ENCODE measurements around the gene GORASP2.

GORASP2 gene

DNA sequence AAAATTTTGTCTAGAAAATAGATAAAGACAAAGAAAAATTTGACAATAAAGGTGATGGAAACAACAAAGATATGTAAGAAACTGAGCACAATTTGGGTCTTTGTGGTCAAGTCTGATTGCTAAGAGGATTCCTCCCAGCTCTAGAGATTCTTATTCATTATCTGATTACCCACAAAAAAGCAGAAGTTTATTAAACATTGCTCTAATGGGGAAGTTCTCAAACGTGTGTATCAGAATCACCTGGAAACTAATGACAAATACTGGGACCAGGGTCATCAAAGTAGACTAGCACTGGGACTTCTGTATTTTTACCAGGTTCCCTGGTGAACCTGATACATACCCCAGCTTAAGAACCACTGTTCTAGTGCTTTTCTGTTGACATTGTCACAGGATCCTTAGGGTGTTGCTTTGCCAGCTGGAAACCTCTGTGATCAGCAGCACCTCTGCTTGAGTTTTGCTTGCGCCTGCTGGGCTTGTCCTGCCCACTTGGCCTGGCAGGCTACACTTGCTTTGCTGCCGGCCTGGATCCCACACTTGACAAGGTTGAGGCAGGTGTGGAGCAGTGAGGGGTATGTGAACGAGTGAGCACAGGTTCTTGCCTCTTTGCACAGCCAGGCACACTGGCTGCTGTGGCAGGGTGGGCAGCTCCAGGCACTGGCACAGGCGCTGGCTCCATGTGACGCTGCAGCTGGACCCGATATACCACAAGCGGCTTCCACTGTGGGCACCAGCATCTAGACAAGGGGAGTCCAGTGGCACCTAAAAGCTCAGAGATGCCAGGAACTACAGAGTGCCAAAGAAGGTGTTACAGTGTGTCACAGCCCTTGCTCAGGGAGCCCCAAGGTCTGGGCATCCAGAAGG, 6.2 kb upstream of the GORASP2 start:
- FAIRE-seq (no peak), DNase-seq (ENCODE audit: insufficient read length, low spot score) (no peak)
- TF ChIP-seq TAF1 (IDR thresholded peaks at IDR 0.05; ENCODE audit: low read depth, low read length), result no peak
- TF ChIP-seq POU2F2 (IDR thresholded peaks at IDR 0.05; ENCODE audit: low read depth, low read length), result no peak
- no peak for TF ChIP-seq POLR2A (IDR thresholded peaks at IDR 0.05; ENCODE audit: low read depth, low read length)
- TF ChIP-seq SPI1 (IDR thresholded peaks at IDR 0.05; ENCODE audit: low read depth, low read length), result no peak
- no peak for TF ChIP-seq PAX5 (IDR thresholded peaks at IDR 0.05; ENCODE audit: insufficient read depth, low read length, severe bottlenecking)
- no peak for TF ChIP-seq POLR2AphosphoS5 (IDR thresholded peaks at IDR 0.05; ENCODE audit: low read depth, low read length)

DNA sequence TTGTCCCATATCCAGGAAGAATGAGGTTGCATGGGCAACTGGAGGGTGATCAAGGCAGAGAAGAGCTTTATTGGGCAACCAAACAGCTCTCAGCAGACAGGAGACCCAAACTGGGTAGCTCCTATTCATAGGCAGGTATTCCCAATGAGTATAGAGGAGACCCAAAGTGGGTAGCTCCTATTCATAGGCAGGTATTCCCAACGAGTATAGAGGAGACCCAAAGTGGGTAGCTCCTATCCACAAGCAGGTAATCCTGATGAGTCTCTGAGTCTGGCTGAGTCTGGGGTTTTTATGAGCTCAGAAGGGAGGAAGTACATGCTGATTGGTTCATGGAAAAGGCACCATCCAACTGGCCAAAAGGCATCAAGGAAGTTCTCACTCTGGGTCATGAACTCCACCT, 5.3 kb upstream of the GORASP2 start:
- FAIRE-seq (no peak), DNase-seq (ENCODE audit: insufficient read length, low spot score) (no peak)
- TF ChIP-seq SPI1 (IDR thresholded peaks at IDR 0.05; ENCODE audit: low read depth, low read length), result no peak
- TF ChIP-seq PAX5 (IDR thresholded peaks at IDR 0.05; ENCODE audit: insufficient read depth, low read length, severe bottlenecking), result no peak
- TF ChIP-seq POU2F2 (IDR thresholded peaks at IDR 0.05; ENCODE audit: low read depth, low read length), result no peak
- TF ChIP-seq POLR2AphosphoS5 (IDR thresholded peaks at IDR 0.05; ENCODE audit: low read depth, low read length), result no peak
- no peak for TF ChIP-seq TAF1 (IDR thresholded peaks at IDR 0.05; ENCODE audit: low read depth, low read length)
- no peak for TF ChIP-seq POLR2A (IDR thresholded peaks at IDR 0.05; ENCODE audit: low read depth, low read length)

DNA sequence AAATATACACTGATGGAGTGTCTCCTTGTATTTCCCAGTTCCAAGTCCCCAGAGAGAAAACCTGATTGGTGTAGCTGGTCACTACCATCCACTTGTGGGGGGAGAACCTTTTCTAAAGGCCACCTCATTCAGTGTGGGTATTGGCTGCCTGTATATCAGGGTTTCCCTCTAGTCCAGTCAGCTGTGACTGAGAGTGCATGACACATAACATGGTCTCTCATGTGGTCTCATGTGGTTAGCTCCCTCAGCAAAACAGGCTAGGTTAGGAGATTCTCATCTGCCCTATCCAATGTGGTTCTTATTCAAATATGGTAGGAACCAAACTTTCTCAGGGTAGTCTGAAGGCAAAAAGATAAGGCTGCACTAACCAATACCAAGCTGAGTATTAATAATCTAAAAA, 4.1 kb upstream of the GORASP2 start:
- FAIRE-seq (no peak), DNase-seq (ENCODE audit: insufficient read length, low spot score) (no peak)
- TF ChIP-seq PAX5 (IDR thresholded peaks at IDR 0.05; ENCODE audit: insufficient read depth, low read length, severe bottlenecking) (no peak), POU2F2 (IDR thresholded peaks at IDR 0.05; ENCODE audit: low read depth, low read length) (no peak), TAF1 (IDR thresholded peaks at IDR 0.05; ENCODE audit: low read depth, low read length) (no peak), POLR2AphosphoS5 (IDR thresholded peaks at IDR 0.05; ENCODE audit: low read depth, low read length) (no peak), SPI1 (IDR thresholded peaks at IDR 0.05; ENCODE audit: low read depth, low read length) (no peak), POLR2A (IDR thresholded peaks at IDR 0.05; ENCODE audit: low read depth, low read length) (no peak)

DNA sequence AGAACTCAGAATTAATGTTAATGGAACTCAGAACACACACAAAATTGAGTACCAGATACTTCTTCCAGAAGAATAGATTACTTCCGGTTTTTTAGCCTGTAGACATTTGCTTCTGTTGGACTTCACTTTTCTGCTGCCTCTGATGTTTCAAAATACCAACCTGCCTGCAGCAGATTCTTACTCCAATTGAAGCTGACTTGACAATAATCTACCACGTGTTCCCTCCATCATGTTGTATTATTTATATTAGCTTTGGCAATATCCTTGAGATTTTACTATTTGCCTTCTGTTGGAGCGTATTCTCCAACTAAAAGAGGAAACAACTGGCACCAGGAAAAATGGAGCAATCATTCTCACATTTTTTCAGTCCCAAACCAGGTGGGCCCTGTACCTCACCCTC, 3.1 kb upstream of the GORASP2 start:
- FAIRE-seq (no peak), DNase-seq (ENCODE audit: insufficient read length, low spot score) (no peak)
- TF ChIP-seq POU2F2 (IDR thresholded peaks at IDR 0.05; ENCODE audit: low read depth, low read length) (no peak), PAX5 (IDR thresholded peaks at IDR 0.05; ENCODE audit: insufficient read depth, low read length, severe bottlenecking) (no peak), POLR2AphosphoS5 (IDR thresholded peaks at IDR 0.05; ENCODE audit: low read depth, low read length) (no peak), SPI1 (IDR thresholded peaks at IDR 0.05; ENCODE audit: low read depth, low read length) (no peak), POLR2A (IDR thresholded peaks at IDR 0.05; ENCODE audit: low read depth, low read length) (no peak), TAF1 (IDR thresholded peaks at IDR 0.05; ENCODE audit: low read depth, low read length) (no peak)

DNA sequence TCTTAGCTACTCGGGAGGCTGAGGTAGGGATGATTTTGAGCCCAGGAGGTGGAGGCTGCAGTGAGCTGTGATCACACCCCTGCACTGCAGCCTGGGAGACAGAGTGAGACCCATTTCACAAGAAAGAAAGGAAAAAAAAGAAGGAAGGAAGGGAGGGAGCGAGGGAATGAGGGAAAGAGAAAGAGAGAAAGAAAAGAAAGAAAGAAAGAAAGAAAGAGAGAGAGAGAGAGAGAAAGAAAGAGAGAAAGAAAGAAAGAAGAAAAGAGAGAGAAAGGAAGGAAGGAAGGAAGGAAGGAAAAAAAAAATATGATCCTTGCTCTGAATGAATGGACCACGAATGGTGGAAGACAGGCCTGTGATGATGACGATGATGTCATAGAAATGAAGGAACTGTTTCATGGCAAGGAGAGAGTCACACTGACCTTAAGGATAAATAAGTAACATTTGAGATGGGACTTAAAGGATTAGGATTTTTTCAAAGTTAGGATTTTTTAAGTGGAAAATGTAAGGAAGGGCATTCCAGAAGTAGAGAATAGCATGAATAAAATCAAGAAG, 2.2 kb upstream of the GORASP2 start:
- DNase-seq (ENCODE audit: insufficient read length, low spot score) (no peak), FAIRE-seq (no peak)
- TF ChIP-seq POLR2AphosphoS5 (IDR thresholded peaks at IDR 0.05; ENCODE audit: low read depth, low read length) (no peak), PAX5 (IDR thresholded peaks at IDR 0.05; ENCODE audit: insufficient read depth, low read length, severe bottlenecking) (no peak), TAF1 (IDR thresholded peaks at IDR 0.05; ENCODE audit: low read depth, low read length) (no peak), POLR2A (IDR thresholded peaks at IDR 0.05; ENCODE audit: low read depth, low read length) (no peak), POU2F2 (IDR thresholded peaks at IDR 0.05; ENCODE audit: low read depth, low read length) (no peak), SPI1 (IDR thresholded peaks at IDR 0.05; ENCODE audit: low read depth, low read length) (no peak)

DNA sequence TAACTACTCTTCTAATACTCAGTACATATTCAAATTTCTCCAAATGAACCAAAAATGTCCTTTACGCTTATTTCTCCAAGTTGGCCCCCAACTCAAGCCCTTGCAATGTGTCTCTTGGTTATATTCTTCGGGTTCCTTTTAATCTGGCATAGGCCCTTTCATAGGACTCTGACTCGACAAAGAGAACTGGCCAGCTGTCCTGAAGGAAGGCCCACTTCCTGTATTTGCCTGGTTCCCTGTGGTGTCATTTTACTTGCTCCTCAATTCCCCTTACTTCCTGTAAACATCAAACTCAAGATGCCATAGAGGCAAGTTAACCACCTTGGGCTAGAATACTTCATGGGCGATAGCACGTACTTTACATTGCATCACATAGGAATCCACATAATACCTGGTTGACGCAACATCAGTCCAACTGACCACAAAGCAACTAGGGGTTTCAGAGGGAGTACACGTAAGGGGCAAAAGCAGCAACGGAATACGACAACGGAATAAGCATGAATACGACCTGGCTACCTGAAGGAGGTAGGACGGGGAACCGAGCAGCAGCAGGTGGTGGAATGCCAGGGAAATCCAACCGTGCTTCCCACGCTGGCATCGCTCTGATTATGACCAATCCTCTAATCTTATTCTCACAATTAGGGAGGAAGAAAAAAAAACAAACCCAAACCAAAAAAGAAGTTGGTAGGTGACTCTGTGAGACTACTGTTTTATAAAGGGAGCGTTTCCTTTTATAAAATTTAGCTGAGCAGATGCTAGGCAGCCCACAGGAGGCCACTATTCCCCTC, 823 bp upstream of the GORASP2 start:
- FAIRE-seq (peak; percentile 64), DNase-seq (ENCODE audit: insufficient read length, low spot score) (no peak)
- no peak for TF ChIP-seq POLR2A (IDR thresholded peaks at IDR 0.05; ENCODE audit: low read depth, low read length)
- no peak for TF ChIP-seq POLR2AphosphoS5 (IDR thresholded peaks at IDR 0.05; ENCODE audit: low read depth, low read length)
- no peak for TF ChIP-seq PAX5 (IDR thresholded peaks at IDR 0.05; ENCODE audit: insufficient read depth, low read length, severe bottlenecking)
- TF ChIP-seq POU2F2 (IDR thresholded peaks at IDR 0.05; ENCODE audit: low read depth, low read length), result no peak
- TF ChIP-seq SPI1 (IDR thresholded peaks at IDR 0.05; ENCODE audit: low read depth, low read length), result peak; percentile 53
- no peak for TF ChIP-seq TAF1 (IDR thresholded peaks at IDR 0.05; ENCODE audit: low read depth, low read length)

DNA sequence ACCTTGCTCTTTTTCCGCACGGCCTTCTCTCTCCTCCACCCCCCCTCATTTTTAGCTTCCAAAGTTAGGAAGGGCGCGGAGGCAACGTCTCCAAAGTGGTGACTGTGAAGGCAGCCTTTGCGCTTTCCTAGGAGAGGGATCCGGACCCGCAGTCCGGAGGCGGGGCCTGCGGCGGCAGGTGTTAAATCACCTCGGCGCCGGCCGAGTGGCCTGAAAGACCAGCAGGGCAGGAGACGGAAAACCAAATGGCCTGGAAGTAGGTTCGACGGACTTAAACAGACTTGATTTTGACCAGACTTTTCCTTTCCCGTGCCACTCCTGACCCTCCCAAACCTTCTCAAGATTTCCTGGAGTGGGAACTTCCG, 615 bp downstream of the GORASP2 start:
- FAIRE-seq, result peak; percentile 76
- no peak for TF ChIP-seq POLR2A (IDR thresholded peaks at IDR 0.05; ENCODE audit: low read depth, low read length)
- no peak for TF ChIP-seq POU2F2 (IDR thresholded peaks at IDR 0.05; ENCODE audit: low read depth, low read length)
- peak; percentile 12; the same call in 1 of the 2 replicates for TF ChIP-seq TAF1 (IDR thresholded peaks at IDR 0.05; ENCODE audit: low read depth, low read length)
- DNase-seq (ENCODE audit: insufficient read length, low spot score), result no peak

DNA sequence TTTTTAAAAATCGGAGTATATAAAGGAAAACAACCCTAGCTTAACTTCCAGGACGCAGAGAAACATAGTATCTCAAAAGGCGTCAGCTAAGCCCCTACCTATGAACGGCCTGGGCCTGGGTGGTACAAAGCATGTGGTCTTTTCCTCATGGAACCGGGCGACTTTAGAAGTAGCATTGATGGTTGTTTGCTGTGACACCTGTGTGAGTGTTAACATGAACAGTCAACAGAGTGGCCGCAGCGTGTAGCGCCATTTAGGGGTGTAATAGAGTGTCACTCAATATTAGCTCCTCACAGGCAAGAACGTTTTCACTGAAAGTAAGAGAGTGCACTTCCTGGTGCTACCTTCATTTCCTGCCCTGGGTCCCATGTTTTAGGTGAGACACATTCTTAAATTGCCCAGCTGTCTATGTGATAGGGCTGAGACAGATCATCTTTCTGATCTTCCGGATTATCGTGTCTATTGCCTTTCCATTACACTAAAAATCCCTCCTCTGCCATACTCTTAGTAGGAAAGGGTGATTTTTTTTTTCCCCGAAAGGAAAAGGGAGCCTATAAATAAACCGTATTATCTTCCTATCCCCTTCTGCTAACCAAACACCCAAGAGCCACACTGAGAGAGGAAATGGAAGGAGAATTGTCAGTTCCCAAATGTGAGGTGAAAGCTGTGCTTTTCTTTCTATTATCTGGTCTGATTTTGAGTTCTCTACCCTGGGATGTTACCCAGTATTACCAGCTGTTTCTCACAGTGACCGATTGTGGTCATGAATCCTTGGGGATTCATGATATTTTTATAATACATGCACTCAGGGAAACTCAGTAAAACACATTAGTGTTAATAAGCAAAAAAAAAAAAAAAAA, 1.3 kb downstream of the GORASP2 start:
- peak; percentile 82 for TF ChIP-seq POLR2AphosphoS5 (IDR thresholded peaks at IDR 0.05; ENCODE audit: low read depth, low read length)
- peak; percentile 85 for TF ChIP-seq POLR2A (IDR thresholded peaks at IDR 0.05; ENCODE audit: low read depth, low read length)
- peak; percentile 93 for TF ChIP-seq TAF1 (IDR thresholded peaks at IDR 0.05; ENCODE audit: low read depth, low read length)
- no peak; the same call in 1 of the 2 replicates for TF ChIP-seq SPI1 (IDR thresholded peaks at IDR 0.05; ENCODE audit: low read depth, low read length)
- TF ChIP-seq PAX5 (IDR thresholded peaks at IDR 0.05; ENCODE audit: insufficient read depth, low read length, severe bottlenecking), result no peak
- TF ChIP-seq POU2F2 (IDR thresholded peaks at IDR 0.05; ENCODE audit: low read depth, low read length), result peak; percentile 34; the same call in 1 of the 2 replicates
- FAIRE-seq (peak; percentile 95), DNase-seq (ENCODE audit: insufficient read length, low spot score) (peak; percentile 43)
